Hematopoietic multipotent progenitor cell treated with erythropoietin and hydrocortisone succinate and interleukin-3 and kit ligand, for 15 days (in vitro differentiated cells): ENCODE results near the gene MANF.

Experiments used
- DNase-seq: peaks from one replicate; pipeline ENCODE4 v3.0.0-alpha.2; 2015; ENCODE audit warnings: low spot score

Gene MANF

GRCh38 chr3:51373658-51374421 lies 11.3 kb upstream of the MANF start:
- DNase-seq, result no peak

GRCh38 chr3:51374456-51374855 lies 10.6 kb upstream of the MANF start:
- DNase-seq, result no peak

GRCh38 chr3:51375136-51375535 lies 10.0 kb upstream of the MANF start:
- DNase-seq, result no peak

- no peak for DNase-seq
Measured at GRCh38 chr3:51375571-51375970, 9.5 kb upstream of the MANF start.

- DNase-seq, result no peak
Measured at GRCh38 chr3:51378065-51378464, 7.0 kb upstream of the MANF start.

- no peak for DNase-seq
Measured at GRCh38 chr3:51378726-51379125, 6.4 kb upstream of the MANF start.

GRCh38 chr3:51379301-51379700 lies 5.8 kb upstream of the MANF start:
- DNase-seq, result no peak

- no peak for DNase-seq
Measured at GRCh38 chr3:51379746-51380455, 5.2 kb upstream of the MANF start.

- no peak for DNase-seq
Measured at GRCh38 chr3:51380601-51381332, 4.3 kb upstream of the MANF start.

- no peak for DNase-seq
Measured at GRCh38 chr3:51381333-51381705, 3.8 kb upstream of the MANF start.

- DNase-seq, result no peak
Measured at GRCh38 chr3:51382076-51382745, 2.9 kb upstream of the MANF start.

GRCh38 chr3:51382947-51383578 lies 2.0 kb upstream of the MANF start:
- no peak for DNase-seq

GRCh38 chr3:51384055-51384725 lies 901 bp upstream of the MANF start:
- peak; percentile 13 for DNase-seq

- DNase-seq, result no peak
Measured at GRCh38 chr3:51385621-51386091, 565 bp downstream of the MANF start.

- no peak for DNase-seq
Measured at GRCh38 chr3:51386159-51386851, 1.2 kb downstream of the MANF start.

GRCh38 chr3:51386852-51387229 lies 1.8 kb downstream of the MANF start:
- no peak for DNase-seq

- peak; percentile 53 for DNase-seq
Measured at GRCh38 chr3:51387281-51387680, 2.2 kb downstream of the MANF start.

GRCh38 chr3:51388286-51389029 lies 3.4 kb downstream of the MANF start:
- DNase-seq, result no peak

- peak; percentile 69 for DNase-seq
Measured at GRCh38 chr3:51389423-51390183, 4.5 kb downstream of the MANF start.
